HG03354 (cell line): ENCODE data around the gene TSHZ2.

Experiments used
- ATAC-seq: cut with Tn5 transposase; IDR thresholded peaks from one replicate; pipeline ENCODE4 v1.9.1; 2021; ENCODE audit warnings: mild to moderate bottlenecking; ENCODE audit not compliant: unreplicated experiment, poor library complexity, severe bottlenecking

The TSHZ2 gene

DNA sequence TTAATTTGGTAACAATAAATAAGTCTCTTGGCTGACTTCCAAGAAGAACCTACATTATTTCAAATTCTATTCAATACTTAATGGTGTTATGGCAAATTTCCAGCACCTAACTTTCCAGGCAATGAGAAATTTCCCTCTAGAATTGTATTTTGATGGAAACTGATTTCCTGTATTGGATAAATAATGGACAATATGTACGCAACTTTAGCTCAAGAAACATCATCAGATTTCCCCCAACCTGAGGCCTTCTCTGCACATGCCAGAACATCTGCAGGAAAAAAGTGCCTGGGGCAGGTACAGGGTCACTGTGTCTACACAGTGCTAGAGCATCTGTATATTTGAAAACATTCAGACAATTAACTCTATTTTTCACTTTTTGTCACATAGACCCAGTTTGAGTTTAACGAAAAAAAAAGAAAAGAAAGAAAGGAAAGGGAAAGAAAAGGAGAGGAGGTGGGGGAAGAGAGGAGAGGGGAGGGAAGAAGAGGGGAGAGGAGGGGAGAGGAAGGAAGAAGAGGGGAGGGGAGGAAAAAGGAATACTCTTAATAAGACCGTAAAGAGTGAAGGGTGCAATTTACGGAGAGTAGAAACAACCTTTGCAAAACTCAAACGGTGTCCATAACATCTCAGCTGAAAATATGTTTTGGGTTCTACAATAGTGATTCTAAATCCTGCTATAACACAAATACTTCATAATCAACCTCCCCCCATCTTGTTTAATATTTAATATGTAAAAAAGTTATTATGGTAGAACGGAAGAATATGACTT is 130.0 kb downstream of the TSHZ2 start:
- no peak for ATAC-seq

DNA sequence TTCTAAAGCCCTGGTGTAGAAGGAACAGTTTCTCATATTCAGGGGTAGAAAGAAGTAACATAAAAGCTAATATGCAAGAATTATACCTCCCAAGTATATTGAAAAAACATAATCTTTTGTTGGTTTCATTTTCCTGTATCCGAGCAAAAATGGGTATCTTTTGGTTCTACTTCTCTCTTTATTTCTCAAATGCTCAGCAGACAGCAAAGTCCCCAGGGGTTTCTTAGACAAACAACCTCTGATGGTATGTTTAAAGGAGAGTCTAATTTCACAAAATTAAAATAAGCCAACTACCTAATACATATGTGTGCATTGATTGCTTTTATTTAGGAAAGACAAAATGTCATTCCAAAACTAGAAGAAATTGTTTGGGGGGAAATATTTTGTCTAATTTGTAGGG is 131.0 kb downstream of the TSHZ2 start:
- no peak for ATAC-seq

DNA sequence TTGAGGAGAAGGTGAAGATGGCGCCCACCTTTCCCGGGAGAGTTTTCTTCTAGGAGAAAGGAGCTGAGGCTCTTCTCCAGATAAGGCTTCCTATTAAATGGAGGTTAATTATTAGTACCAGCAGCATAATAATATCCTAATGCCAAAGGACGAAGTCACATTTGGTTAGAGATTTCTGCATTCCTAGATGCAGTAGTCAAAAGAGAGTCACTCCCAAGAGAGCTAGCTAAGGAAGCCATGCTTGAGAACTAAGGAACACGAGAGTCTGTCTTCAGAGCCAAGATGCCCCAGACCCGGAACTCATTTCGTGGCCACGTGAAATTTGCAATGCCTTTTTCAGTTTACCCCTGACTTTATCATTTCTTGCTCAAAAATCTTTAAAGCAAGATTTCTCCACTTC is 132.7 kb downstream of the TSHZ2 start:
- no peak for ATAC-seq

DNA sequence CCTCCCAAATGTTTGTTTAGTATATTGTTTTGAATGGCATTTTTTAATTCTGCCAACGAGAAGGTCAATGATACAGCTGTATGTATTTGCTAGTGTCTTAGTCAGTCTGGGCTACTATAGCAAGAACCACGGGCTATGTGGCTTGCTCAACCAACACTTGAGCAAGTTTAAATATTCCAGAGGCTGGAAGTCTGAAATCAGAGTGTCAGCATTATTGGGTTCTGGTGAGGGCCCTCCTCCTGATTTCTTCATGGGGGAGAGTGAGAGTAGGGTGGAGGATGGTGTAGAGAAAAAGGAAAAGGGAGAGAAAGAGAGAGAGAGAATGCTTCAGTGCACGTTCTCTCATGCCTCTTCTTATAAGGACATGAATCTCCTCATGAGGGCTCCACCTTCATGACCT is 144.6 kb downstream of the TSHZ2 start:
- no peak for ATAC-seq

DNA sequence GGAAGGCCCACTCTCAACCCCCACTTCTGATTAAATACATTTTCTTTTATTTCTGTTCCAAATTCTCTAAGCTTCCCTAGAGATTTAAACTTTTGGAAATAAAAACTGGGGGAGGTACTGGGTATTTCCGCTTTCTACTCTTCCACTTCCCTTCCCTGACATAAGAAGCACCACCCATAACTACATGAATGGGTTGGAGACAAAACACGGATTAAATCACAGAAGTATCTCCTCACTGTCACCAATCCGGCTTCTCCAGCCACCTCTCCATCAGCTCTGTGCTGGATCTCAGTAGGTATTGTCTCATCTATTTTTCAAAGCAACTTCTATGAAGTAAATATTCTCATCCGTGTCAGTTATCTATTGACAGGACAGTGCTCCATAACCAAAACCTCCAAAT is 150.7 kb downstream of the TSHZ2 start:
- no peak for ATAC-seq

DNA sequence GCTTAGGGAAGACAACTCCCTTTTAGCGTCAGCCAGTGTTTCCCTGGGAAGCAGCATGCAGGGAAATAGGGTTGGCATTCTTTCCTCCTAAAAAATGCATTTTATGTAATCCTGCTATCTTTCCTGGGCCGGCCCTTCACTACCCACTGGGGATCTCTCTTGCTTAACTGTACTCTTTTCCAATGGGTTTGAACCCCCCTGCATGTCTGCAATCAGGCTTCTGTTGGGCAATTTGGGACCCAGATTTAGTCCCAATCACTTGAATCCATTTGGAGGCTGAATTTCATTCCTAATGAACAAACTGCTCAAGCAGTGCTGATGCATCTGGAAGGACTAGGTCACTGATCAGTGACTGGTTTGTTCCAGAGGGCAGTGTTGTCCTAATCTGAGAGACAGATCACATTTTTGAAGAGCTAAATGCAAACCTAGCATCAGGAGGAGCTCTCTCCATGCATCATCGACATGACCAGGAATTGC is 152.0 kb downstream of the TSHZ2 start:
- no peak for ATAC-seq

DNA sequence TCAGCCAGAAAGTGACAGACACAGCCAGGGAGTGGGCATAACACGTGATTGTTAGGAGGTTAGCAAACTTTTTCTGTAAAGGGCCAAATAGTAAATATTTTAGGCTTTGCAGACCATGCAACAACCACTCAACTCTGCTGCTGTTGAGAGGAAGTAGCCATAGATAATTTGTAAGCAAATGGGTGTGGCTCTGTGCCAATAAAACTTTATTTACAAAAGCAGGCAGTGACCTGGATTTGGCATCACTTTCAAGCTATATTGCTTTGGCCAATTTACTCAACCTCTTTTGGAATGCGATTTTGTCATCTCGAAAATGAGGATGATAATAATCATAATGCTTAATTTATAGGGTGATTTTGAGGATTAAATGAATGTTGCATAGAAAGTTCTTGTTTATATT is 152.6 kb downstream of the TSHZ2 start:
- no peak for ATAC-seq

DNA sequence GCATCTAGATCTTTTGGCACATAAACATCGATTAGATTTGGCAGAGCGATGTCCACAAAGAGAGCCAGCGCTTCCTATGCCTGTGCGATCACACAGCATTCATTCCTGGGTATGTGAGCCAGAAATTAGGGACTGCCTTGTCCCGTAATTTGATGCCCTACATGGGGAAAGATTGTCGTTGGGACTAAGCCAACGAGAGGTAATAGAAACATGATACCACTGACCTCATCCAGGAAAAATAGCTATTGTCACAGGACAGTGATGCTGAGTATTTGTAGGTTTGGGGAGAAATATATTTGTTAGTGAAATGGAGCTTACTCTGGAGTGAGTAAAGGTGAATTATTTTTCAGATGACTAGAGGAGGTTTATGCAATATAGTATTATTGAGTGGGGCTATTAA is 154.0 kb downstream of the TSHZ2 start:
- no peak for ATAC-seq

DNA sequence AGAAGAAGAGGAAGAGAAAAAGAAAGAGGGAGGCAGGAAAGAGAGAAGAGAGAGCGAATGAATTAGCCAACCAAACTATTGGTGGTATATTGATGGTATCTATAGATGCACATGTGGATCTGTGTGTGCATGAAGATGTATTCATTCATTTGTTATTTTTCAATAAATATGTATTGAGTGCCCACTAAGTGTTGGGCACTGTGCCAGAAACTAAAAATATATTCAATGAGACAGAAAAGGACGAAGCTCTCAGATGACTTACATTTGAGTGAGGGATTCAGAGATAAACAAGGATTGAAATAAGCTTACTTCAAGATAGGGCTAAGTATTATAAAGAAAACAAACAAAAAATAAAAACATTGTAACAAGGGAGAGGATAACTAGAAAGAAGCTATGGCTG is 154.9 kb downstream of the TSHZ2 start:
- no peak for ATAC-seq

DNA sequence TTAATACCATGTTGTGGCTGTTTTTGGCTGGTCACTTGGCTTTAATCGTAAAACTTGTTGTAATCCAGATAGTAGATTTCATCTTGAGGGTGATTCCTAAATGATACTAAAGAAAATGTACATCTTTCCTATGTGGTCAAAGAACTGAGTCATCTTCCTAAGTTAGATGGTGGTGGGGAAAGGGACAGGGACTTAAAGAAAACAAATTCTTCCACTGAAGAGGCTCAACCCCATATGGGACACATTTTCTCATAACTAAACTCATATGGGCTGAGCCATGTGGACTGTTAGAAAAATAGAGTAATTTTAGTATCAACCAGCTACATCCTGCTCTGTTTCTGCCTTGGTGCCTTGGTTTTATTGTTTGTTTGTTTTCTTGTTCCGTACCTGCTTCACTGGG is 155.8 kb downstream of the TSHZ2 start:
- no peak for ATAC-seq

DNA sequence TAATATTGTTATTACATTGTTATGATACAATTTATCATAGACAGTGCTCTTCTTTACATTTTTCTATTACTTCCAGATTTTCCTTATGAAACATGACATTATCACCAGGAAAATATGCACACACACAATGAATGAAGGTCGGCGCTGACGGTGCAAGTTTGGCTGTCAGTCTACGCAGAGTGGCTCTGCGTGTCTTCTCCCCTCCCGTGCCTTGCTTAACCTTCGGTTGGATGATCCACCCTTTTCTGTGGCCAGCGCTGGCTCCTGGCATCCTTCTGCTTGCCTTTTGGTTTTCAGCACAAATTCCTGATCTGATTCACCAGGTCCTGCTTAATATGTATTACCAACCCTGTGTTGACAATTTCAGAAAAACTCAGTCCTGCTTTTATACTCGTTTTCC is 157.4 kb downstream of the TSHZ2 start:
- no peak for ATAC-seq

DNA sequence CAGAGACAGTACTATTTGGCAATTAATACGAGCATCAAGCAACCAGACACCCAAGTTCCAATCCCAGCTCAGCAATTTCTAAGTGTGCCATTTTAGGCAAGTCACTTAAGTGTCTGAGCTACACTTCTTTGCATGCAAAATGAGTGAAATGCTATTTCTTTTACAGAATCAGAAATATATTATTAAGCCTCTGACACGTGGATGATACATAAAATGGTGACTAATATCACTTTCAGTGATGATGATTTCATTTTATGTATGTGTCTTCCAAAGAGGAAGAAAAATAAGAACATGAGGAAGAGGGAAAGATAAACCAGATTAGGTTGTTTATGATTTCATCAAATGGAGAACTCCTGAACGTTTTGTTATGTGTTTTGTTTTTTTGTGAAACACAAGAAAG is 158.6 kb downstream of the TSHZ2 start:
- no peak for ATAC-seq

DNA sequence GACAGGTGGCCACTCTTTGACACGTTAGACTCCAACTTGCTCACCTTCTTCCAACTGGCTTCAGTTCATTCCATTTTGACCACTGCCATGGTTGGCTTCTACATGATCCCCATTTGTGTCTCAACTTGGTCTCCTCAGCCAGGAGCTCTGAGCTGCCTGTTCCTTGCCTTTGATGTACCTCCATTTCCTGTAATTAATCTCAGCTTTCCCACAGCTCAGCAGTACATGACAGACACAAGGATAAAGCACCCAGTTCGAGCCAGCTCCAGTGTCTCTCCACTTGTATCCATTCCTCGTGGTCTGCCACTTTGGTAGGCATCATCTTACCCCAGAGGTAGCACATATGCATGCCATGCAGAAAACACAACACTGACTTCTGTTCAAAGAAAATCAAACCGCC is 161.0 kb downstream of the TSHZ2 start:
- ATAC-seq, result no peak

DNA sequence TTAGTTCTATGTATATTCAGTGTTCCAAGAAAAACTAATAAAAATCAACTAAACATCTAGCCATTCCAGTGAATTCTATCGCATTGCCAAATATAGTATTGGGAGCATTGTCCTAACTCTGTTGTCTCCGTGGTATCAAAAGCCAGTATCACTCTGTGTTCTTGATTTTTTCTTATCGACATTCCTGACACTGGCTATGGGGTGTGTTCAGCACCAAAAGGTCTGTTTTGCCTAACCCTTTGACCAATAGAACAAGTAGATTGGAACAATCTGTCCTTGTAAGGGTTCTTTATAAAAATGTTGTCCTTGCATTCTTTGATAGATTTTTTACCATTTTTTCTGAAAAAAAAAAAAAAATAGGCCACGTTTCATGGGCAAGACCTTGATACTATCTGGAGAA is 161.5 kb downstream of the TSHZ2 start:
- no peak for ATAC-seq

DNA sequence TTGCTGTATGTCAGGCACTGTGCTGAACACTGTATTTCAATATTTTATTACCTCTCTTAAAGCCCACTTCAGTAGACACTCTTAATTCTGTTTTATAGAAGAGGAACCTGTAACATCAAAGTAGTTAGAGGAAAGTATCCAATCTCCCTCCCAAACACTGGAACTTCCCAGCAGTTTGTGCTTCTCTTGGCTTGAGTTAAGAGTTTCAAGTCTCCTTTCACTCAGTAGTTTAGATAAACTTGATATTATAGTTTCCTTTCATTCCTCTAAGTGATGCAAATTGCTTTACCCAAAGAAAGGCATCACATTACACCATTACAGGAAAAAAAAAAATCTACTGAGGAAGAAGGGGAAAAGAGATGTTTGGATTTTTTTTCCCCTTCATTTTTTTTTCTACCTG is 164.3 kb downstream of the TSHZ2 start:
- no peak for ATAC-seq

DNA sequence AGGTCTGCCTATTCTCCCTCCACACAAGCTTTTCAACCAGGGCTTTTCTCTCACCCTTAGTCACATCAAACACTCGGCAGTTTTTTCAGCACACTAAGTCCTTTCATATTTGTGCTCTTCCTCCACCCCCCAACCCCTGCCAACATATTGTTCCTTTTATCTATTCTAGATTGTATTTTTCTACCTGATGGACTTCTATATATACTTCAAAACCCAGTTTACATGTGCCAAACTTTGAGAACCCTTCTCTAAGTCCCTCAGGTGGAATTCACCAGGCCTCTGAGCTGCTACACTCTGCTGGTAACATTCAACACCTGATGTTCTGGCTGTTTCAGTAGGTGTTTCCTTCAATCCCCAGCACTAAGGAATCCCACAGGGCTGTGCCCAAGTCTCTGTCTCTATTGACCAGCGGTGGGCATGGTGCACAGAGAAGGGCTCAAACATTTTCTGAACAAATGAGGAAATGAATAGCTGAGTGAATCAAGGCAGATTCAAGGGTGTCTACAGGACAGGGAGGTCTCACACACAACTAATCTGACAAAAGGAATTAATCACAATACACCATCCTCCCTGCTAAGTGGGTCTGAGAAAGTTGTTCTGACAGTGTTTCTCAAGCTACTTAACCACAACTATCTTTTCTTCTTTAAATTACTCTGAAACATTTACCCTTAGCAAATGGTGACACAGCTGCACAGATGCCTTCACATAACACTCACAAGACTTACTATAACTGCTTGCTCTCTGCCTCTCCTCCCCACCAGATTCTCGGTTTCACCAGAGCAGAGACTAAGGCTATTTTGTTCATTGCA is 166.5 kb downstream of the TSHZ2 start:
- ATAC-seq, result peak; percentile 89

DNA sequence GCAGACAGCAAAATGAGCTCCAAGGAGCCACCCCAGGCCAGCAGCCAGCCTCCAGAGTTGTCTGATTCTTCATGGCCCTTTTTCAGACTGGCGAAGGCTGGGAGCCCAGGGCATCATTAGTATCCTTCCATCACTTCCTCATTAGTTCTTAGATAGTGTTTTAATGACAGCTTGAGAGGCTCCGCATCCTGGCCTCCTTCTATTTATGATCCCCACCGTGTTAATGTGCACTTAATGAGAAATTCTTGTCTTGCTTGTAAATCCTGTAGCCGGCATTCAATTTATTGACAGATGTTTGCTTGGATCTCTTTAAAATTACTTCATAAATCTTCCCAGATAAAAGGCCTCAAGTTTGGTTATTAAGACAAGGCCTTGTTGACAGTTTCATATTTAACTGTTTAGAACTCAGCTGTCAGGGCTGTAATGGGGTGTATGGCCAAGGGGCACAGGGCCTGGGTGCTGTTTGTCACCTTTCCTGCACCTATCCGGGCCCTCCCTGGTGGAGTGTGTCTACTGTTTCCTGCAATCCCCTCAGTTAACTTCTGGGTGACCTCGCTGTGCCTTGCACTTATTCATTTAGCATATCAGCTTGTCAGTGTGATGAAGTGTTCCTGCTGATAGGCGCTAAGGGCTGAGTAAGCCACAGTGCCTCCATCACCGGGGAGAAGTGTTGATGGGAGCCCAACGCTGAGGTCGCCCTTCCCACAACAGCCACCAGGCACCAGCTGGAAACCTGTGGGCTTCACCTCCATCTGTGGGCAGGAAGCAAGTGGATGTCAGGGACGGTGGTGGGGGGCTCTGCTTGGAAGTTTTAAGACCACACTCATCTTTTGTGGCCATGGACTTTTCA is 169.3 kb downstream of the TSHZ2 start:
- no peak for ATAC-seq

DNA sequence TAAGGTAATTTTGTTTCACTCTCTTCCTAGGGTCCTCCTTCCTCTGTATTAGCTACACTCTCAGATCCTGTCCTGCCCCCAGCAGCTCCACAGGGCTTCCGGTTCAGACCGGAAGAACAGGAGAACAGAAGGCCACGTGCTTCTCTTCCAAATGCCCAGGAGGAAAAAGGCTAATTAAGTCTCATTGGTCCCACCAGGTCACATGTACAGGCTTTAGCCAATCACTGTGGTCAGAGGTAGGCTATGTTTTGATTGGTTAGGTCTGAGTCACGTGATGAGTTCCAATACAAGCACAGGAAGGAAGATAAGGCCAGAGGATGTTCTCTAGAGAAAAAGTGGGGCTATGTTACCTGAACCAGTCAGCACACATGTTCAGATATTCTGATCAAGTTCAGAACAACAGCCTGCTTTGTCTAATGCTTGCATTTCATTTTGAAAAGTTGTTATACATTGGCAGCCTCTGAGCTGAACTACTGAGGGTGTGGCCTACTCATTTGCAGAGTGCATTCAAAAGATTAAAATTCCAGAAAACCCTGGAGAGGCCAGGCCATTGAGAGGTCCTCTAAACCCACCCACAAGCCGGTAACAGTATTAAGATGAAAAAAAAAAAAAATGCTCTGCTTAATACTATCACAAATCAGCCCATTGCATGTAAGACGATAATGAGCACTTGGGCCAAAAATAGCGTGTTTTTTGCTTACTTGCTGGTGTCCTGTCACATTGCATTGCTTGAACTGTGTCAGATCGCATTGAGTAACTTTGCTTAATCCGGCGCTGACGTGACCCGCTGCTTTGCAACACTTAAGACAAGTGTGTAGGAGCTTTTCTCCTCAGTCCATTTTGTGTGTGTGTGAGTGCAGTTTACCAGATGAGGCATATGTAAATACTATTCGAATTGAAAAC is 170.3 kb downstream of the TSHZ2 start:
- no peak for ATAC-seq

DNA sequence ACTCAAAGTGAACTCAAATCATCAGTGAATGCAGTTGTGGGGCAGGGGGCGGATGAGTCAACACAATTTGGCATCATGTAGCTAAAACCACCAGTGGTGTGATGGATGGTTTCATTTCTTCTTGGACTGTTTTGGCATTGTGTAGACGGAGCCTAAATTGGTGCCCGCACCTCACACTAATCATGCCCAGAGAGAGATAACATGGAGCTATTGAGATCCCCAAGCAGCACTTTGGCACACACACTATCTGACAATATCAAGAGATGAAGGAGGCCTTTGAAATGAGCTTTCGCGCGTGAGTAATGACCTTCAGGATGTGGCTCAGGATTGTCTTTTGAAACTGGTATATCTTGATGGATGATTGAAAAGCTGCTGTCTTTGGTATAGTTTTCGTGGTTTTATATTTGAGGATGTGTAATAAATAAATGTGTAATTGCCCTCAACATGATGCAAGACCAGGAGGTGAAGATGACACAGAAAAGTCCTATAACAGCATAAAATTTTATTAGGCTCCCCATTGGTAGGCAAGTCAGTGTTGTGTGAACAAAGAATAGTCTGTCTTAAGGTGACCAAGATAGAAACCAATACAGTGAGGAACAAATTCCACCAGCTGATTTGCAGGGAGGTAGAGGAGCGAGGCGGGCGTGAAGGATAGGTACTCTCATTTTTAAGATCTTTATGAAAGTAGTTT is 174.2 kb downstream of the TSHZ2 start:
- no peak for ATAC-seq
